ENCODE measurements around the gene MUC12.

Gene MUC12

GRCh38 chr7:100952641-100953040, 16.7 kb upstream of the MUC12 start:
- DNase-seq = no peak
- in situ Hi-C loops (cut with HindIII; ENCODE audit: low pct_ligation_motif_present, low pct_unique_long_range_greater_than_20kb, low sequenced_read_pairs) = no loop called here

GRCh38 chr7:100957832-100958421, 11.4 kb upstream of the MUC12 start:
- DNase-seq = peak; percentile 24
- in situ Hi-C loops (cut with HindIII; ENCODE audit: low pct_ligation_motif_present, low pct_unique_long_range_greater_than_20kb, low sequenced_read_pairs) = no loop called here

- DNase-seq = no peak
- in situ Hi-C loops (cut with HindIII; ENCODE audit: low pct_ligation_motif_present, low pct_unique_long_range_greater_than_20kb, low sequenced_read_pairs) = no loop called here
These were observed 9.5 kb upstream of the MUC12 start for GRCh38 chr7:100959894-100960293.

- in situ Hi-C loops (cut with HindIII; ENCODE audit: low pct_ligation_motif_present, low pct_unique_long_range_greater_than_20kb, low sequenced_read_pairs) = no loop called here
- no peak for DNase-seq
These were observed 6.8 kb upstream of the MUC12 start for GRCh38 chr7:100962537-100962936.

- in situ Hi-C loops (cut with HindIII; ENCODE audit: low pct_ligation_motif_present, low pct_unique_long_range_greater_than_20kb, low sequenced_read_pairs) = no loop called here
- no peak for DNase-seq
These were observed 6.0 kb upstream of the MUC12 start for GRCh38 chr7:100963386-100963785.

GRCh38 chr7:100963874-100964273, 5.5 kb upstream of the MUC12 start:
- DNase-seq = no peak
- in situ Hi-C loops (cut with HindIII; ENCODE audit: low pct_ligation_motif_present, low pct_unique_long_range_greater_than_20kb, low sequenced_read_pairs) = no loop called here

- in situ Hi-C loops (cut with HindIII; ENCODE audit: low pct_ligation_motif_present, low pct_unique_long_range_greater_than_20kb, low sequenced_read_pairs) = no loop called here
- DNase-seq = no peak
These were observed 4.7 kb upstream of the MUC12 start for GRCh38 chr7:100964630-100965029.

GRCh38 chr7:100965045-100965722, 4.2 kb upstream of the MUC12 start:
- DNase-seq = no peak
- in situ Hi-C loops (cut with HindIII; ENCODE audit: low pct_ligation_motif_present, low pct_unique_long_range_greater_than_20kb, low sequenced_read_pairs) = no loop called here

GRCh38 chr7:100965723-100966541, 3.4 kb upstream of the MUC12 start:
- in situ Hi-C loops (cut with HindIII; ENCODE audit: low pct_ligation_motif_present, low pct_unique_long_range_greater_than_20kb, low sequenced_read_pairs) = no loop called here
- DNase-seq = peak; percentile 96

- DNase-seq = no peak
- in situ Hi-C loops (cut with HindIII; ENCODE audit: low pct_ligation_motif_present, low pct_unique_long_range_greater_than_20kb, low sequenced_read_pairs) = no loop called here
These were observed 2.6 kb upstream of the MUC12 start for GRCh38 chr7:100966542-100967291.

GRCh38 chr7:100967292-100967863, 2.0 kb upstream of the MUC12 start:
- DNase-seq = no peak

GRCh38 chr7:100968031-100968430, 1.3 kb upstream of the MUC12 start:
- in situ Hi-C loops (cut with HindIII; ENCODE audit: low pct_ligation_motif_present, low pct_unique_long_range_greater_than_20kb, low sequenced_read_pairs) = no loop called here
- DNase-seq = no peak

More at GRCh38 chr7:100967292-100967863, 2.0 kb upstream of the MUC12 start:
- in situ Hi-C loops (cut with HindIII; ENCODE audit: low pct_ligation_motif_present, low pct_unique_long_range_greater_than_20kb, low sequenced_read_pairs) = no loop called here

GRCh38 chr7:100968650-100969049, 715 bp upstream of the MUC12 start:
- in situ Hi-C loops (cut with HindIII; ENCODE audit: low pct_ligation_motif_present, low pct_unique_long_range_greater_than_20kb, low sequenced_read_pairs) = no loop called here
- DNase-seq = no peak

GRCh38 chr7:100971111-100972001, 2.0 kb downstream of the MUC12 start:
- in situ Hi-C loops (cut with HindIII; ENCODE audit: low pct_ligation_motif_present, low pct_unique_long_range_greater_than_20kb, low sequenced_read_pairs) = no loop called here

GRCh38 chr7:100972002-100972347, 2.6 kb downstream of the MUC12 start:
- in situ Hi-C loops (cut with HindIII; ENCODE audit: low pct_ligation_motif_present, low pct_unique_long_range_greater_than_20kb, low sequenced_read_pairs) = no loop called here

More at GRCh38 chr7:100971111-100972001, 2.0 kb downstream of the MUC12 start:
- DNase-seq = no peak

GRCh38 chr7:100974021-100974420, 4.7 kb downstream of the MUC12 start:
- in situ Hi-C loops (cut with HindIII; ENCODE audit: low pct_ligation_motif_present, low pct_unique_long_range_greater_than_20kb, low sequenced_read_pairs) = no loop called here
- no peak for DNase-seq

More at GRCh38 chr7:100972002-100972347, 2.6 kb downstream of the MUC12 start:
- no peak for DNase-seq

GRCh38 chr7:100975371-100975821, 6.0 kb downstream of the MUC12 start:
- in situ Hi-C loops (cut with HindIII; ENCODE audit: low pct_ligation_motif_present, low pct_unique_long_range_greater_than_20kb, low sequenced_read_pairs) = no loop called here
- no peak for DNase-seq

- in situ Hi-C loops (cut with HindIII; ENCODE audit: low pct_ligation_motif_present, low pct_unique_long_range_greater_than_20kb, low sequenced_read_pairs) = no loop called here
- DNase-seq = no peak
These were observed 8.9 kb downstream of the MUC12 start for GRCh38 chr7:100978300-100978699.

Data from ACHN (cell line).